Activated gamma-delta T cell (primary cell): ENCODE data around the gene BARX1.

ENCODE experiments used
- DNase-seq: peaks from one replicate; lab custom pipeline; 2025; lab: John Stamatoyannopoulos, UW

The BARX1 gene

GRCh38 chr9:93917121-93917853 lies 37.9 kb downstream of the BARX1 start:
- DNase-seq, result no peak

GRCh38 chr9:93916358-93916757 lies 38.8 kb downstream of the BARX1 start:
- DNase-seq, result no peak

- no peak for DNase-seq
Measured at GRCh38 chr9:93911801-93912554, 43.2 kb downstream of the BARX1 start.

- DNase-seq, result no peak
Measured at GRCh38 chr9:93911136-93911745, 43.9 kb downstream of the BARX1 start.

- no peak for DNase-seq
Measured at GRCh38 chr9:93910598-93910997, 44.6 kb downstream of the BARX1 start.

- DNase-seq, result no peak
Measured at GRCh38 chr9:93910196-93910595, 45.0 kb downstream of the BARX1 start.

GRCh38 chr9:93909242-93909616 lies 45.9 kb downstream of the BARX1 start:
- DNase-seq, result no peak

GRCh38 chr9:93908591-93909241 lies 46.4 kb downstream of the BARX1 start:
- DNase-seq, result no peak

GRCh38 chr9:93907551-93908199 lies 47.5 kb downstream of the BARX1 start:
- DNase-seq, result no peak

GRCh38 chr9:93906195-93906880 lies 48.8 kb downstream of the BARX1 start:
- DNase-seq, result no peak

- no peak for DNase-seq
Measured at GRCh38 chr9:93905473-93906133, 49.6 kb downstream of the BARX1 start.

- no peak for DNase-seq
Measured at GRCh38 chr9:93904649-93905472, 50.3 kb downstream of the BARX1 start.

GRCh38 chr9:93903886-93904648 lies 51.1 kb downstream of the BARX1 start:
- DNase-seq, result no peak

GRCh38 chr9:93902780-93903655 lies 52.1 kb downstream of the BARX1 start:
- DNase-seq, result no peak

GRCh38 chr9:93902051-93902779 lies 52.9 kb downstream of the BARX1 start:
- DNase-seq, result no peak
